ENCODE measurements around the gene AMBRA1.

Gene AMBRA1

GRCh38 chr11:46458491-46458890 is 135.3 kb downstream of the AMBRA1 start:
- TF ChIP-seq CTCF (IDR thresholded peaks at IDR 0.05; ENCODE audit: low read depth, low read length), result no peak
- no peak for DNase-seq (ENCODE audit: low read depth, low spot score)
- H3K4me3 ChIP-seq (ENCODE audit: low read depth, low read length), result no peak overlapping the region
- in situ Hi-C loops (cut with HindIII; ENCODE audit: low sequenced_read_pairs), result no loop called here

DNA sequence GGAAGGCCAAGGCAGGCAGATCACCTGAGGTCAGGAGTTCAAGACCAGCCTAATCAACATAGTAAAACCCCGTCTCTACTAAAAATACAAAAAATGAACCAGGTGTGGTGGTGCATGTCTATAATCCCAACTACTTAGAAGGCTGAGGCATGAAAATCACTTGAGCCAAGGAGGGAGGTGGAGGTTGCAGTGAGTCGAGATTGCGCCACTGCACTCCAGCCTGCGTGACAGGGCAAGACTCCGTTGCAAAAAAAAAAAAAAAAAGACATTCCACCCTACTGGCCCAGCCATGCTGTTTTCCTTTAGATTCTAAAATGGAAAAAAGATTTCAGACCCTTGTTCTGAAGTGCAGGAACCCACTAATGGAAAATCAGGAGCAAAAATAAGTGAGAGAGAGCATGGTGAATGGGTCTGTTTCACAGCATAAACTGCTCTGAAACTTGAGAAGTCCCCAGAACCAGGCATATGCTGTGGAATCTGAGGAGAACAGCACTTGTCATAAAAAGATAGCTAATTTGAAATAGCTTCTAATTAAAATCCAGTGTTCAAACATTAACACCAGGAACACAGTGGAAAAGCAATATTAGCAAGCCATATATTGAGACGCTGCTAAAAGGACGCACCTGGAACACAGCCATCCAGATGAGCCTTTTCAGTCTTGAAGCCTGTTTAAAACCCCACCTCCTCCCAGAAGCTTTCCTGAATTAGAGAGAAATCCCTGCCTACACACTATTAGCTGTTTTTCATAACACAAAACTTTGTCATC is 136.0 kb downstream of the AMBRA1 start:
- in situ Hi-C loops (cut with HindIII; ENCODE audit: low sequenced_read_pairs), result no loop called here
- DNase-seq (ENCODE audit: low read depth, low spot score), result no peak
- no peak for TF ChIP-seq CTCF (IDR thresholded peaks at IDR 0.05; ENCODE audit: low read depth, low read length)
- no peak overlapping the region for H3K4me3 ChIP-seq (ENCODE audit: low read depth, low read length)

DNA sequence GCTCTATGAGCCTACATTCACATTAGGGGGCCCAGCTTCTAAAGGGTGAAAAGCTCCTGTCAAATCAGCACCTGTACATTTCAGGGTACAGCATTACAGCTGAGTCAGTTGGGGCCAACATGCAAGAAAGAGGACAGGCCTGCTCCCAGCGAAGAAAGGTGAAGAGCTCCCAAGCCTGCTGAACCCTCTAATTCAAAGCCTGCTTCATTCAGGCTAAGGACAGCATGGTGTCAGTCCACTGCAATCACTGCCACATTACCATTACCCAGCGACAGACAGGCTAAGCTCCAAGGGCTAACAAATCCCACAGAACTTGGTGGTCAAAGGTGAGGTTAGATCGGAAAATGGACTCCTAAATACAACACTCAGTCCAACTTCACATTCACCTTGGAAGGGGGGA is 136.8 kb downstream of the AMBRA1 start:
- in situ Hi-C loops (cut with HindIII; ENCODE audit: low sequenced_read_pairs), result no loop called here
- no peak overlapping the region for H3K4me3 ChIP-seq (ENCODE audit: low read depth, low read length)
- no peak for DNase-seq (ENCODE audit: low read depth, low spot score)
- TF ChIP-seq CTCF (IDR thresholded peaks at IDR 0.05; ENCODE audit: low read depth, low read length), result no peak

DNA sequence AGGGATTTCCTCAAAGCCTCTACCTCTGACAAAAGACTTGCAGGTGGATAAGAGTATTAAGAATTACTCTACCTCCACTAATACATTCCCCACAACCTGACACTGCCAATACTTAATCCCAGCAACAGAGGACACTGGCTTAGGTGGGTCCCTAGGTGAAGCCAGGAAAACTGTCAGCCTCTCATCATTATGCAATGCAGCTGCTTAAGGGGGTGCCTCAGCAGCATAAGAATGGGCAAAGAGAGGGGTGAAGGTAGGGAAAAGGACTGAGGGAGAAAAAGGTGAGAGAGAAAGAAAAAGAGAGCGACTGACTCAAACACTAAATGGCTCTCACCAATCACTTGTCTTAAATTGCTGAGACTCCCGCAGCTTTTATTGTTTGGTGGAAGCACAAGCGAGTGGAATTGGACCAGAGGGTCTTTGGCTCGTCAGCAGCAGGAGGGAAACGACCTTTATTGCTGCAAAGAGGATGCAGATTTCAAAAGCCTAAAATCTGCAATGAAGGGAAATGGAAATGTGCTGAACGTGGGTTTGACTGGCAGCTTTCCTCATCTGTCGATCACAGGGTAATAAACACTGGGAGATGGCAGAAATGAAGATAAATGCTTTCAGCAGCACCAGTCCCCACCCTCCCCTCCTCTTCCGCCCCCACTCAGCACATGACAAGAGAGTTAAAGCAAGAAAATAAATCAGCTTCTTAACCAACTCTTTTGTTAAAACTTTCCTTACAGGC is 137.4 kb downstream of the AMBRA1 start:
- no peak for DNase-seq (ENCODE audit: low read depth, low spot score)
- in situ Hi-C loops (cut with HindIII; ENCODE audit: low sequenced_read_pairs), result no loop called here
- TF ChIP-seq CTCF (IDR thresholded peaks at IDR 0.05; ENCODE audit: low read depth, low read length), result no peak
- H3K4me3 ChIP-seq (ENCODE audit: low read depth, low read length), result no peak overlapping the region

GRCh38 chr11:46455834-46456233 is 138.0 kb downstream of the AMBRA1 start:
- no peak for DNase-seq (ENCODE audit: low read depth, low spot score)
- in situ Hi-C loops (cut with HindIII; ENCODE audit: low sequenced_read_pairs), result no loop called here
- no peak overlapping the region for H3K4me3 ChIP-seq (ENCODE audit: low read depth, low read length)
- no peak for TF ChIP-seq CTCF (IDR thresholded peaks at IDR 0.05; ENCODE audit: low read depth, low read length)

GRCh38 chr11:46452918-46453517 is 140.8 kb downstream of the AMBRA1 start:
- DNase-seq (ENCODE audit: low read depth, low spot score), result no peak
- TF ChIP-seq CTCF (IDR thresholded peaks at IDR 0.05; ENCODE audit: low read depth, low read length), result no peak
- in situ Hi-C loops (cut with HindIII; ENCODE audit: low sequenced_read_pairs), result no loop called here
- H3K4me3 ChIP-seq (ENCODE audit: low read depth, low read length), result no peak overlapping the region
